ENCODE measurements around the gene SSBP4. TPM values are rescaled to one million over a fixed set of nuclear protein-coding genes. Genes with fewer than 3 reads are reported as not detected.

The SSBP4 gene
- total and polyA plus RNA-seq, 9 of the 15 experiments (the other 6 are each of a cell fraction or from before 2014, with no cell fraction given), result 1.1 to 189 (median 39.0) TPM

GRCh38 chr19:18428787-18429674 lies 9.8 kb downstream of the SSBP4 start (continued):
- TF ChIP-seq CHD7 (IDR thresholded peaks at IDR 0.05; ENCODE audit: low read depth, low read length), result no peak
- peak in 1 of 2 experiments; percentile 23 for TF ChIP-seq E2F6 (IDR thresholded peaks at IDR 0.05; ENCODE audit: borderline replicate concordance in 1 of 2, extremely low read depth in 1 of 2, insufficient read depth in 1 of 2, insufficient read length in 1 of 2, low read depth in 1 of 2, low read length in 1 of 2, poor library complexity in 1 of 2, severe bottlenecking in 1 of 2)
- TF ChIP-seq E2F4 (CRISPR knock-in tag; IDR thresholded peaks at IDR 0.05; ENCODE audit: low read depth), result no peak
- no peak for TF ChIP-seq ADNP (tag; IDR thresholded peaks at IDR 0.05)
- no peak; a peak in 1 of 4 replicates for TF ChIP-seq ZNF639 (CRISPR knock-in tag; conservative IDR thresholded peaks at IDR 0.05 in 1 of 2, IDR thresholded peaks at IDR 0.05 in 1 of 2)
- no peak for TF ChIP-seq USF2 (CRISPR knock-in tag; IDR thresholded peaks at IDR 0.05)
- no peak for TF ChIP-seq SETDB1 (IDR thresholded peaks at IDR 0.05; ENCODE audit: low read length)

Data from K562 (cell line).